Measurements from ENCODE around the gene GSTM5. TPM values are rescaled to one million over a fixed set of nuclear protein-coding genes. Genes with fewer than 3 reads are reported as not detected.
A peak's percentile ranks its signal among the peaks of the same experiment; 100 is the strongest.

Gene GSTM5
- polyA plus RNA-seq, 3 donors = not detected

DNA sequence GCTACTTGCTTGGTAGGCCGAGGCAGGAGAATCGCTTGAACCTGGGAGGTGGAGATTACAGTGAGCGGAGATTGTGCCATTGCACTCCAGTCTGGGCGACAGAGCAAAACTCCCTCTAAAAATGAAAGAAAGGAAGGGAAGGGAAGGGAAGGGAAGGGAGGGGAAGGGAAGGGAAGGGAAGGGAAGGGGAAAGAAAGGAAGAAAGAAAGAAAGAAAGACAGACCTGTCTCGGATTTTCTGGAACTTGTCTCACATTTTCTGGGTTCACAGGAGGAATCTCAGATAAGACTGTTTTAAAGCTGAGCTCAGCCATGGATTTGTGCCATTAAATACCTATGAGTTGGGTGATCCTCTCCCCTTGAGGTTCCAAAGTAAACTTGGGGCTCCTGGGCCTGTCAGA lies 12.9 kb downstream of the GSTM5 start:
- Histone ChIP-seq H2AFZ (ENCODE audit: insufficient read depth, low read depth, low read length, poor library complexity, severe bottlenecking) (no peak overlapping the region), H3K9me3 (replicated peaks in 1 of 2; ENCODE audit: control insufficient read depth in 1 of 2, insufficient read depth in 1 of 2, low read length in 2 of 2) (no peaks in the 10 kb centered on the region), H3K36me3 (replicated peaks in 1 of 2; ENCODE audit: control insufficient read depth in 1 of 2, insufficient read depth in 2 of 2, low read length in 2 of 2) (no peaks in the 10 kb centered on the region), H3K4me3 (replicated peaks in 1 of 3; ENCODE audit: low read depth in 2 of 3, low read length in 3 of 3) (no peak overlapping the region), H3K27me3 (ENCODE audit: control insufficient read depth in 2 of 2, insufficient read depth in 2 of 2, low read length in 2 of 2) (peaks cover 0 to 1% of the 10 kb centered on the region in 2 donors), H3K79me2 (ENCODE audit: insufficient read depth, low read length) (no peaks in the 10 kb centered on the region), H3K4me2 (replicated peaks; ENCODE audit: extremely low read depth, low read length, poor library complexity, severe bottlenecking) (no peak overlapping the region), H3K9ac (ENCODE audit: insufficient read depth, low read length, poor library complexity, severe bottlenecking) (no peak overlapping the region), H3K27ac (ENCODE audit: low read depth in 1 of 2, low read length in 2 of 2) (no peak overlapping the region), H3K4me1 (ENCODE audit: control insufficient read depth in 1 of 2, insufficient read depth in 2 of 2, low read length in 2 of 2) (no peaks in the 10 kb centered on the region), H4K20me1 (ENCODE audit: insufficient read depth, low read length) (no peaks in the 10 kb centered on the region)
- H3K9me3 Mint-ChIP-seq = peaks cover 0 to 5% (median 0%) of the 10 kb centered on the region in 7 donors
- no peak overlapping the region for H3K4me3 Mint-ChIP-seq
- peaks cover 2 to 7% (median 3%) of the 10 kb centered on the region in 3 donors for H3K27me3 Mint-ChIP-seq (ENCODE audit: low read depth in 3 of 3)
- TF ChIP-seq, protein P1, sequence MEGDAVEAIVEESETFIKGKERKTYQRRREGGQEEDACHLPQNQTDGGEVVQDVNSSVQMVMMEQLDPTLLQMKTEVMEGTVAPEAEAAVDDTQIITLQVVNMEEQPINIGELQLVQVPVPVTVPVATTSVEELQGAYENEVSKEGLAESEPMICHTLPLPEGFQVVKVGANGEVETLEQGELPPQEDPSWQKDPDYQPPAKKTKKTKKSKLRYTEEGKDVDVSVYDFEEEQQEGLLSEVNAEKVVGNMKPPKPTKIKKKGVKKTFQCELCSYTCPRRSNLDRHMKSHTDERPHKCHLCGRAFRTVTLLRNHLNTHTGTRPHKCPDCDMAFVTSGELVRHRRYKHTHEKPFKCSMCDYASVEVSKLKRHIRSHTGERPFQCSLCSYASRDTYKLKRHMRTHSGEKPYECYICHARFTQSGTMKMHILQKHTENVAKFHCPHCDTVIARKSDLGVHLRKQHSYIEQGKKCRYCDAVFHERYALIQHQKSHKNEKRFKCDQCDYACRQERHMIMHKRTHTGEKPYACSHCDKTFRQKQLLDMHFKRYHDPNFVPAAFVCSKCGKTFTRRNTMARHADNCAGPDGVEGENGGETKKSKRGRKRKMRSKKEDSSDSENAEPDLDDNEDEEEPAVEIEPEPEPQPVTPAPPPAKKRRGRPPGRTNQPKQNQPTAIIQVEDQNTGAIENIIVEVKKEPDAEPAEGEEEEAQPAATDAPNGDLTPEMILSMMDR (IDR thresholded peaks at IDR 0.05) = no peak
- peaks cover 9% of the 10 kb centered on the region for H3K4me1 Mint-ChIP-seq
- H3K27ac Mint-ChIP-seq = no peak overlapping the region
- DNase-seq = no peak
- no peaks in the 10 kb centered on the region for H3K36me3 Mint-ChIP-seq
- WGBS (ENCODE audit: insufficient coverage) = 100% methylated on average over 1 of the region's 5 CpGs
- intact Hi-C loops (cut with micrococcal nuclease) = no loop called here

DNA sequence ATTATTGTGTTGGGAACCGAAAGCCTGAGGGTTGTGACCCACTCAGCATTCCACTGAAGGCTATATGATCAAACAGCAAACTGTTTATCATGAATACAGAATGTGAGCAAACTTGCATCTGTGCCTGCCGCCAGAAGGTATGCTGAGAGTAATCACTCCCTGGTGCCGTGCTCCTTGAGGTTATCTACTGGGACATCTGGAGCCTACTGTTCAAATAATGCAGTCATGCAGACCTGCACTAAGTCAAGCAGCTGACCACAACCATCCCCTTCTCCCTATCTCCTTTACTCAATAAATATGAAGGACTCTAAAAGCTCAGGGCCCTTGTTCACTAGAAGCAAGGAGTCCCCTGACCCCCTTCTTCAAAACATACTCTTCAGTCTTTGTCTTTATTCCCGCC lies 13.5 kb downstream of the GSTM5 start:
- no peak overlapping the region for H3K4me3 ChIP-seq (replicated peaks in 1 of 3; ENCODE audit: low read depth in 2 of 3, low read length in 3 of 3)
- H3K27ac Mint-ChIP-seq = peak overlapping the region in 1 of 7 donors; percentile 68
- peaks cover 0 to 2% of the 10 kb centered on the region in 2 donors for H3K27me3 ChIP-seq (ENCODE audit: control insufficient read depth in 2 of 2, insufficient read depth in 2 of 2, low read length in 2 of 2)
- no peak overlapping the region for H2AFZ ChIP-seq (ENCODE audit: insufficient read depth, low read depth, low read length, poor library complexity, severe bottlenecking)
- H3K36me3 ChIP-seq (replicated peaks in 1 of 2; ENCODE audit: control insufficient read depth in 1 of 2, insufficient read depth in 2 of 2, low read length in 2 of 2) = no peaks in the 10 kb centered on the region
- TF ChIP-seq, protein P1 (IDR thresholded peaks at IDR 0.05) = no peak
- DNase-seq = no peak
- no peaks in the 10 kb centered on the region for H3K36me3 Mint-ChIP-seq
- no peak overlapping the region for H3K4me2 ChIP-seq (replicated peaks; ENCODE audit: extremely low read depth, low read length, poor library complexity, severe bottlenecking)
- WGBS (ENCODE audit: insufficient coverage) = 100% methylated on average over 3 of the region's 4 CpGs
- no peak overlapping the region for H3K27ac ChIP-seq (ENCODE audit: low read depth in 1 of 2, low read length in 2 of 2)
- intact Hi-C loops (cut with micrococcal nuclease) = no loop called here
- peaks cover 2 to 7% (median 3%) of the 10 kb centered on the region in 3 donors for H3K27me3 Mint-ChIP-seq (ENCODE audit: low read depth in 3 of 3)
- H3K9me3 ChIP-seq (replicated peaks in 1 of 2; ENCODE audit: control insufficient read depth in 1 of 2, insufficient read depth in 1 of 2, low read length in 2 of 2) = no peaks in the 10 kb centered on the region
- H3K79me2 ChIP-seq (ENCODE audit: insufficient read depth, low read length) = no peaks in the 10 kb centered on the region
- H4K20me1 ChIP-seq (ENCODE audit: insufficient read depth, low read length) = no peaks in the 10 kb centered on the region
- no peak overlapping the region for H3K4me3 Mint-ChIP-seq
- peaks cover 9% of the 10 kb centered on the region for H3K4me1 Mint-ChIP-seq
- H3K9ac ChIP-seq (ENCODE audit: insufficient read depth, low read length, poor library complexity, severe bottlenecking) = no peak overlapping the region
- no peaks in the 10 kb centered on the region for H3K4me1 ChIP-seq (ENCODE audit: control insufficient read depth in 1 of 2, insufficient read depth in 2 of 2, low read length in 2 of 2)
- peaks cover 0 to 5% (median 0%) of the 10 kb centered on the region in 7 donors for H3K9me3 Mint-ChIP-seq

Measured in CD14-positive monocyte (primary cell).